GM23248 (cell line): ENCODE data around the gene SYNGR1. TPM values are rescaled to one million over a fixed set of nuclear protein-coding genes. Genes with fewer than 3 reads are reported as not detected.

Source experiments
- DNase-seq: peaks from one replicate; pipeline ENCODE4 v3.0.0-alpha.2; 2015
- H2AFZ ChIP-seq: fragments of 200-600 bp; sonication (generic); 2 replicates; pipeline ENCODE4 v1.6.1; 2016; ENCODE audit warnings: antibody characterized with exemption
- H3F3A ChIP-seq: fragments of 200-600 bp; sonication (generic); 2 replicates; pipeline ENCODE4 v1.6.1; 2016; ENCODE audit warnings: mild to moderate bottlenecking, antibody characterized with exemption, mixed run types; ENCODE audit not compliant: insufficient read depth
- H3K27ac ChIP-seq: fragments of 200-600 bp; sonication (generic); 2 replicates; pipeline ENCODE4 v1.5.1; 2016; ENCODE audit warnings: mild to moderate bottlenecking
- H3K27me3 ChIP-seq: fragments of 200-600 bp; sonication (generic); replicated peaks from 2 replicates; pipeline ENCODE4 v1.6.1; 2016; ENCODE audit warnings: mild to moderate bottlenecking; ENCODE audit not compliant: insufficient read depth
- H3K36me3 ChIP-seq: fragments of 200-600 bp; sonication (generic); 2 replicates; pipeline ENCODE4 v1.6.1; 2016; ENCODE audit warnings: low read depth, mild to moderate bottlenecking
- H3K4me1 ChIP-seq: fragments of 200-600 bp; sonication (generic); 2 replicates; pipeline ENCODE4 v1.6.1; 2016; ENCODE audit warnings: mild to moderate bottlenecking; ENCODE audit not compliant: insufficient read depth
- H3K4me2 ChIP-seq: fragments of 200-600 bp; sonication (generic); one replicate; pipeline ENCODE4 v1.6.1; 2016; ENCODE audit warnings: mild to moderate bottlenecking; ENCODE audit not compliant: unreplicated experiment
- H3K4me3 ChIP-seq: fragments of 200-600 bp; sonication (generic); 2 replicates; pipeline ENCODE4 v1.5.1; 2016; ENCODE audit warnings: mild to moderate bottlenecking
- H3K79me2 ChIP-seq: fragments of 200-600 bp; sonication (generic); 2 replicates; pipeline ENCODE4 v1.6.1; 2016; ENCODE audit warnings: mild to moderate bottlenecking; ENCODE audit not compliant: insufficient read depth
- H3K9ac ChIP-seq: fragments of 200-600 bp; sonication (generic); 2 replicates; pipeline ENCODE4 v1.6.1; 2016; ENCODE audit warnings: mild to moderate bottlenecking
- H3K9me2 ChIP-seq: fragments of 200-600 bp; sonication (generic); 2 replicates; pipeline ENCODE4 v1.6.1; 2016; ENCODE audit warnings: mixed run types, mild to moderate bottlenecking, moderate library complexity; ENCODE audit not compliant: insufficient read depth
- H3K9me3 ChIP-seq: fragments of 200-600 bp; sonication (generic); one replicate; pipeline ENCODE4 v1.6.1; 2017; ENCODE audit warnings: low read depth
- H4K20me1 ChIP-seq: fragments of 200-600 bp; sonication (generic); 2 replicates; pipeline ENCODE4 v1.6.0; 2016; ENCODE audit not compliant: insufficient read depth
- EZH2 ChIP-seq: fragments of 200-600 bp; sonication (generic); IDR thresholded peaks from 2 replicates; pipeline ENCODE4 v1.6.1; 2018; ENCODE audit warnings: antibody characterized with exemption, mild to moderate bottlenecking; ENCODE audit not compliant: insufficient read depth, poor library complexity, severe bottlenecking
- EZH2phosphoT487 ChIP-seq: fragments of 200-600 bp; sonication (generic); IDR thresholded peaks from 2 replicates; pipeline ENCODE4 v1.6.1; 2018; ENCODE audit warnings: antibody characterized with exemption, moderate library complexity, mild to moderate bottlenecking, low read depth; ENCODE audit not compliant: insufficient read depth
- WGBS, 2 experiments: methylation state at CpG; one replicate each; pipeline ENCODE4 v1.1.6; 2015 to 2017; ENCODE audit warnings: low lambda C conversion rate in 2 of 2, low coverage in 1 of 2; ENCODE audit errors: missing lambda C conversion rate in 2 of 2; 5-methylcytosine and 5-hydroxymethylcytosine counted together
- in situ Hi-C: fragments of 300-500 bp; cut with MboI; formaldehyde crosslinking; loops from 2 replicates; pipeline ENCODE4 v1.15.0; 2020
- polyA plus RNA-seq: library from polyadenylated mRNA; unstranded; fragments of >200 nt; fragmentation: Nextera tagmentation; extraction: Ambion mirVana; gene quantifications from 2 replicates; pipeline ENCODE4 v1.2.1, GENCODE V29; 2016
- total RNA-seq: library from RNA; depleted of rRNA; stranded (reverse); fragments of >200 nt; shearing (Covaris generic); gene quantifications from 2 replicates; pipeline ENCODE4 v1.2.3, GENCODE V29; 2014

Gene SYNGR1
- total and polyA plus RNA-seq, 2 experiments from 2014 or later = 6.1 to 23.2 TPM

DNA sequence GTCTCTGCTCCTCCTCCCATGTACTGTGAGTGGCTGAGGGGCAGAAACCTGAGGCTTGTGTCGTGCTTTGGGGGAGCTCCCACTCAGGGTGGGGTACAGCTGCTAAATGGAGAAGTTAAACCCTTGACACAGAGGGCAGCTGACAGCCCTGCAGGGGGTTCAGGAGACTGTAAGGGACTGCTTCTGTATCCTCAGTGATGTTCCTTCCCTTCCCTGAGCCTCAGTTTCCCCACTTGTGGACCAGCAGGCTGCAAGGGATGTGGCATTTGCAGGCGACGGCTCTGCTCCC is 15.6 kb downstream of the SYNGR1 start:
- 76 to 81% methylated on average over 3 of the region's 3 CpGs for WGBS, 2 experiments
- Histone ChIP-seq H3K4me2 (no peak overlapping the region), H3F3A (no peaks in the 10 kb centered on the region), H3K79me2 (no peaks in the 10 kb centered on the region), H4K20me1 (no peaks in the 10 kb centered on the region), H2AFZ (no peak overlapping the region), H3K27ac (no peak overlapping the region), H3K4me1 (no peaks in the 10 kb centered on the region), H3K27me3 (no peaks in the 10 kb centered on the region), H3K4me3 (no peak overlapping the region), H3K9me3 (no peaks in the 10 kb centered on the region), H3K36me3 (no peaks in the 10 kb centered on the region), H3K9ac (no peak overlapping the region), H3K9me2 (no peaks in the 10 kb centered on the region)
- in situ Hi-C loops = no loop called here
- TF ChIP-seq EZH2phosphoT487 = no peak
- TF ChIP-seq EZH2 = no peak
- DNase-seq = no peak

DNA sequence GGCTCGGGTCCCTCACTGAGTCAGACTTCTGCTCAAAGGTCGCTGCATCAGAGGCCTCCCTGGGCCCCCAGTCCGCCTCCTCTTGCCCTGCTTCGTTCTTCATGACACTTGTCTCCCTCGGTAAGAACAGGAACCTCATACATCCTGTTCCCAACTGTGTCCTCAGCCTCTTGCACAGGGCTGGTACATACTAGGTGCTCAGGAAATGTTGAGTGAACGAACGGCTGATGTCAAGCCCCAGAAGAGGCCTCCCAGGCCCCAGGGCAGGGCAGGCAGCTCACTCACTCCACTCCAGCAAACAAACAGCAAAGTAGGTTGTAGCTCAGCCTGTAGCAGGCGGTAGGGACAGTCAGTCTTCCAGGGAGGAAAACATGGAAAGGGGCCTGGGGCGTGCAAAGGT is 17.2 kb downstream of the SYNGR1 start:
- H3K9me2 ChIP-seq = no peaks in the 10 kb centered on the region
- no peak for DNase-seq
- no peaks in the 10 kb centered on the region for H3K79me2 ChIP-seq
- no peak overlapping the region for H3K9ac ChIP-seq
- H3K4me2 ChIP-seq = no peak overlapping the region
- TF ChIP-seq EZH2 = no peak
- no peak for TF ChIP-seq EZH2phosphoT487
- no peaks in the 10 kb centered on the region for H3K36me3 ChIP-seq
- no peaks in the 10 kb centered on the region for H3K27me3 ChIP-seq
- H3F3A ChIP-seq = no peaks in the 10 kb centered on the region
- no peak overlapping the region for H3K27ac ChIP-seq
- no peaks in the 10 kb centered on the region for H3K4me1 ChIP-seq
- no peaks in the 10 kb centered on the region for H4K20me1 ChIP-seq
- H2AFZ ChIP-seq = no peak overlapping the region
- WGBS, 2 experiments = 81 to 85% methylated on average over 9 of the region's 9 CpGs
- in situ Hi-C loops = no loop called here
- no peak overlapping the region for H3K4me3 ChIP-seq
- no peaks in the 10 kb centered on the region for H3K9me3 ChIP-seq

DNA sequence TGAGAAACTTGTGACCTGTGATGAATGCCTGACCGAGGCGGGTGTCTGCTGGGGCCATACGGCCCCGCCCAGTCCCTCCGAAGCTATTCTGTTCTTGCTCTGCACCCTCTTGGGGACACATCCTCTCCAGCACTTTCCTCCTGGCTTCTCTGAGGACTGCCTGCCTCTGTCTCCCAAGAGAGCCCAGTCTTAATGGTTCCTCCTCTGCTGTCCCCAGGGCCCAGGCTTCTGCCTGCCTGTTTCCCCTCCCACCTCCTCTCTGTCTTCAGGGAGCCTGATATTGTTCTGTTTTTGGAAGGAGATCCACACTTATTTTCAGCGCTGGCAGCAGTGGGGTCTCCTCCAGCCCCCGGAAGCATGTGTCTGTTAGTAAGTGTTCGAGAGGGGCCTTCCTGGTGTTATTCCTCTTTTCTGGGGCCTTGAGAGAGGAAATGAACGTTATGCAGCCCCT is 18.7 kb downstream of the SYNGR1 start:
- H3K4me3 ChIP-seq = no peak overlapping the region
- DNase-seq = no peak

DNA sequence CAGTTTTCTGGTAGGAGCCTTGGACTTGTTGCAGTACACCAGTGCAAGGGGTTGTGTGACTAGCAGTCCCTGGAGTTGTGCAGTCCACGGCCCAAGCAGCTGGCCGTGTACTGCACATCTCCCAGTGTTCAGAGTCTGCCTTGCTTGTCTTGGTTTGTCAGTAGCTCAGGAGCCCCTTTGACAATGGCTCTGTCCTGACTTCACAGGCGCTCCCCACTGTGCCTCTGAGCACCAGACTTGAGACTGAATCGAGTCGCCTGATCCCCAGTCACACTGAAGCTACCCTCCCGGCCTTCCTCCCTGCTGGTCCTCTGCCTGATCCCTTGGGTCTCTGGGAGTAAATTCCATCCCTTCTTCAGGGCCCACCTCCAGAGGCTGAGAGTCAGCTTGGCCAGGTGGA is 19.4 kb downstream of the SYNGR1 start:
- WGBS, 2 experiments = 83 to 84% methylated on average over 6 of the region's 6 CpGs
- no peak for DNase-seq
- in situ Hi-C loops = no loop called here

More for the DNA sequence above, 18.7 kb downstream of the SYNGR1 start:
- 88 to 89% methylated on average over 9 of the region's 9 CpGs for WGBS, 2 experiments
- TF ChIP-seq EZH2 (no peak), EZH2phosphoT487 (no peak)
- Histone ChIP-seq H3K4me1 (no peaks in the 10 kb centered on the region), H3K9ac (no peak overlapping the region), H3K4me2 (no peak overlapping the region), H2AFZ (no peak overlapping the region), H3K9me2 (no peaks in the 10 kb centered on the region), H3K27ac (no peak overlapping the region), H3K9me3 (no peaks in the 10 kb centered on the region), H3K36me3 (no peaks in the 10 kb centered on the region), H3K79me2 (no peaks in the 10 kb centered on the region), H3F3A (no peaks in the 10 kb centered on the region), H3K27me3 (no peaks in the 10 kb centered on the region), H4K20me1 (no peaks in the 10 kb centered on the region)
- in situ Hi-C loops = no loop called here

DNA sequence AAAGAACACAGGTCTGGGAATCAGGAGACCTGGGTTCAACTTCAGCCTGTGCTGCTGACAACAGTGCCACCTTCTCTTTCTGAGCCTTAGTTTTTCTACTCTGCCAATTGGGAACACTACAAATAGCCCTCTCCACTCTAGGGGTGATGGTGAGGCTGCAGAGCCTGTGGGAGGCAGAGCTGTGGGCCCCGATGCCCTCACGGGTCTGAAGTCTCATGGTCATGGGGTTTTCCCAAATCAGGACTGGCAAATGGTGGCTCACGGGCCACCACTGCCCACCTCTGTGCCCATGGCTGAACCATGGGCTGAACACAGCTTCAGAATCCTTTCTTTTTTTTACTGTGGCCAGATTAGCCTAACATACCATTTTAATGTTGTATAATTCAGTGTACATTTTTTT is 19.8 kb downstream of the SYNGR1 start:
- TF ChIP-seq EZH2phosphoT487 (no peak), EZH2 (no peak)
- no peaks in the 10 kb centered on the region for H3K36me3 ChIP-seq
- no peaks in the 10 kb centered on the region for H3F3A ChIP-seq
- H3K9me3 ChIP-seq = no peaks in the 10 kb centered on the region
- no peaks in the 10 kb centered on the region for H3K79me2 ChIP-seq
- H3K9ac ChIP-seq = no peak overlapping the region
- H3K27ac ChIP-seq = no peak overlapping the region
- H3K4me3 ChIP-seq = no peak overlapping the region
- no peak overlapping the region for H2AFZ ChIP-seq
- 86 to 87% methylated on average over 3 of the region's 3 CpGs for WGBS, 2 experiments
- H3K4me1 ChIP-seq = no peaks in the 10 kb centered on the region
- H4K20me1 ChIP-seq = no peaks in the 10 kb centered on the region
- in situ Hi-C loops = no loop called here
- no peak for DNase-seq
- no peak overlapping the region for H3K4me2 ChIP-seq
- no peaks in the 10 kb centered on the region for H3K27me3 ChIP-seq
- H3K9me2 ChIP-seq = no peaks in the 10 kb centered on the region

More for the DNA sequence above, 19.4 kb downstream of the SYNGR1 start:
- Histone ChIP-seq H3K79me2 (no peaks in the 10 kb centered on the region), H3K36me3 (no peaks in the 10 kb centered on the region), H3K27me3 (no peaks in the 10 kb centered on the region), H2AFZ (no peak overlapping the region), H3K9me3 (no peaks in the 10 kb centered on the region), H3K4me1 (no peaks in the 10 kb centered on the region), H4K20me1 (no peaks in the 10 kb centered on the region), H3F3A (no peaks in the 10 kb centered on the region), H3K9me2 (no peaks in the 10 kb centered on the region), H3K4me2 (no peak overlapping the region), H3K9ac (no peak overlapping the region), H3K4me3 (no peak overlapping the region), H3K27ac (no peak overlapping the region)
- TF ChIP-seq EZH2 (no peak), EZH2phosphoT487 (no peak)
